ENCODE results near the gene PILRA.
"Not testable (repeated sequence)": the region's sequence is repeated elsewhere in the genome, so short reads cannot be mapped to it uniquely, and the experiment has no call there.

The PILRA gene

DNA sequence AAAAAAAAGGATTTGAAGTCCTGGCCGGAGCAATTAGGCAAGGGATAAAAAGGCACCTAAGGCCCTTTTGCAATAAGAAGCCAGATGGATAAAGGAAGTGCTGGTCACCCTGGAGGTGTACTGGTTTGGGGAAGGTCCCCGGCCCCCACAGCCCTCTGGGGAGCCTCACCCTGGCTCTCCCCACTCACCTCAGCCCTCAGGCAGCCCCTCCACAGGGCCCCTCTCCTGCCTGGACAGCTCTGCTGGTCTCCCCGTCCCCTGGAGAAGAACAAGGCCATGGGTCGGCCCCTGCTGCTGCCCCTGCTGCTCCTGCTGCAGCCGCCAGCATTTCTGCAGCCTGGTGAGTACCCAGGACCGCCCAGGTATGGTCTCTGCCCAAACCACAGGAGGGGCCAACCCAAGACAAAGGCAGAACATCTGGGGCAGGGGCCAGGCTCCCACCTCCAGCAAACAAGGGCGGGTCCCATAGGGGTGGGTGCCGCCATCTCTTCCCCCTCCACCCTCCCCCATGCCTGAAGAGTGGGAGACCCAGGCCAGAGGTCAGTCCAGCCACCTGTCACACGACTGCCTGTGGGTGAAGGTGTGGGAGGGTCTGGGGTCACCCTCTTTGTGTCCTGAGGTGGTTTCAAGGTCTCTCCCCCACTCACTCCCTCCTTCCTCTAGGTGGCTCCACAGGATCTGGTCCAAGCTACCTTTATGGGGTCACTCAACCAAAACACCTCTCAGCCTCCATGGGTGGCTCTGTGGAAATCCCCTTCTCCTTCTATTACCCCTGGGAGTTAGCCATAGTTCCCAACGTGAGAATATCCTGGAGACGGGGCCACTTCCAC, 15.0 kb upstream of the PILRA start, which contains the start of gene PILRB:
Gene PILRB, plus strand, starts transcription at position 91 of the 830 bp plus-strand sequence. Its CDS starts 186 bp downstream, at position 277.
- no peak for DNase-seq

- no peak for DNase-seq
Measured at GRCh38 chr7:100358857-100359212, 14.5 kb upstream of the PILRA start.

DNA sequence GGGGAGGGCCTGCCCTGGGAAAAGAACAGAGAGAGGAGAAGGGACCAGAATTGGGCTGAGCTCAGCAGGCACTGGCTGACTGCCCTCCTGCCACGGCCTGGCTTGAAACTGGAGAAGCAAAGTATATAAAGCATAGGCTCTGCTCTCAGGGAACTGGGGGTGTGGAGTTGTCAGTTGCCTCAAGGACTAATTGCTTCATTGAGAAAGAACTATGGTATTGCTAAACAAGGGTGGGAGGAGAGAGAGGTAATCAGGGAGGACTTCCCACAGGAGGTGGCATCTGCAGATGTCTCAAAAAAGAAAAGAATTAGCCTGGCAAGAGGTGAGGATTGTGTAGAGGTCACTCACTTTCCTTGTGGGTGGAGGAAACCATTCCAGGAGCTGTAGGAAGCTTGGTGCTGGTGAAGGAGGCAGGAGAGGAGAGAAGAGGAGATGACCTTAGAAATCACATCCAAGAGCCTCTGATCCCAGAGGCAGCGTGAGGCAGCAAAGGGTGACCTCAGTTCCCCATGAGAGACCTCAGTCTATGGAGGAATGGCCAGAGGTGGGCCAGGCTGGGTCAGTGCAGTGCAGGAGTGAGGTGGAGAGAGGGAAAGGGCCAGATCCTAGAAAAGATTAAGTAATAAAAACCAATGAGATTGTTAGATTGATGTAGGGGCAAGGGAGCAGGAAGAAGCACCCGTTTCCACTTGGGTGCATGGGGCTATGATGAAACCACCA, 13.0 kb upstream of the PILRA start:
- DNase-seq = no peak

DNA sequence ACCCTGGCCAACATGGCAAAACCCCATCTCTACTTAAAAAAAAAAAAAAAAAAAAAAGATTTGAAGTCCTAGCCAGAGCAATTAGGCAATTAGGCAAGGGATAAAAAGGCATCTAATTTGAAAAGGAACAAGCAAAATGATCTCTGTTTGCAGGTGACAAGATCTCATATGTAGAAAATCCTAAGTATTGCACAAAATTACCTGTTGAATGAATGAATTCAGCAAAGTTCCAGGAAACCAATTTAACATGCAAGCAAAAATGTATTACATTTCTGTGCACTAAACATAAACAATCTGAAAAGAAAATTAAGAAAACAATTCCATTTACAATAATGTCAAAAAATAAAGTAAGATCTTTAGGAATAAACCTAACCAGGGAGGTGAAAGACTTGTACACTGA, 10.2 kb upstream of the PILRA start:
- DNase-seq = no peak

GRCh38 chr7:100363797-100364196, 9.5 kb upstream of the PILRA start:
- not testable (repeated sequence) for DNase-seq

- no peak for DNase-seq
Measured at GRCh38 chr7:100364480-100364879, 8.8 kb upstream of the PILRA start.

DNA sequence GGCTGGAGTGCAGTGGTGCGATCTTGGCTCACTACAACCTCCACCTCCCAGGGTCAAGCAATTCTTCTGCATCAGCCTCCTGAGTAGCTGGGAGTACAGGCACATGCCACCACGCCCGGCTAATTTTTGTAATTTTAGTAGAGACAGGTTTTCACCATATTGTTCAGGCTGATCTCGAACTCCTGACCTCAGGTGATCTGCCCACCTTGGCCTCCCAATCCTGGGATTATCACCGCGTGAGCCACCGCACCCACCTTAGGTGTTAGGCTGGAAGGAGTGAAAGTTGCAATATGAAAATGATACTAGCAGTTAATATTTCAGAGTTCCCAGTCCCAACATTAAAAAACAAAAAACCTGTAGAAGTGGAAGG, 7.3 kb upstream of the PILRA start:
- not testable (repeated sequence) for DNase-seq

- no peak for DNase-seq
Measured at GRCh38 chr7:100366411-100367250, 6.7 kb upstream of the PILRA start.

- no peak for DNase-seq
Measured at GRCh38 chr7:100367251-100367620, 6.1 kb upstream of the PILRA start.

DNA sequence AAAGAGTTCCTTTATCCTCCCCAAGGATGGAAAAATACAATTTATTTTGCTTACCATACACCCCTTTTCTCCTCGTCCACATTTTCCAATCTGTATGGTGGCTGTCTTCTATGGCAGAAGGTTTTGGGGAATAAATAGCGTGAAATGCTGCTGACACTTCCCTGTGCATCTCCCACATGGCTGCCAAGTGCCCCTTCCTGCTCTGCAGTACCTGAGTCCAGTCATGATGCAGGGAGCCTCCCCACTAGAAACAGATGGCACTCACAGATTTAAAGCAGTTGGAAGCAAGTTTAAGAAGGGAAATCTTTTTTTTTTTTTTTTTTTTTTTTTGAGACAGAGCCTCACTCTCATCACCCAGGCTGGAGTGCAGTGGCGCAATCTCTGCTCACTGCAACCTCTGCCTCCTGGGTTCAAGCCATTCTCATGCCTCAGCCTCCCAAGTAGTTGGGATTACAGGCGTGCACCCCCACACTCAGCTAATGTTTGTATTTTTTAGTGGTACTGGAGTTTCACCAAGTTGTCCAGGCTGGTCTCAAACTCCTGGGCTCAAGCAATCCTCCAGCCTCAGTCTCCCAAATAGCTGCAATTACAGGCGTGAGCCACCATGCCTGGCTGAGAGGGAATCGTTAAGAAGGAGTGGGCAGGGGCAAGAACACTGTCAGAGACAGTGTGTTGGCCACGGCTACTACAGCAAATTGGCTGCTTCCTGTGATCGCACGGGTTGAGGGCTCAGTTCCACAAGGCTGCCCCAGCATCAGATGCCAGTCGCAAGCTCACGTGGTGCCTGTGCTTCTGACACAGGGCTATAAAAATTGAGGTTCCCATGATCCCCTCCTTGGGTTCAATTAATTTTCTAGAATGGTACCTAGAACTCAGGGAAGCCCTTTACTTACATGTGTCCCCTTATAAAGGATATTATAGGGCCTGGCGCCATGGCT, 5.3 kb upstream of the PILRA start:
- no peak for DNase-seq

DNA sequence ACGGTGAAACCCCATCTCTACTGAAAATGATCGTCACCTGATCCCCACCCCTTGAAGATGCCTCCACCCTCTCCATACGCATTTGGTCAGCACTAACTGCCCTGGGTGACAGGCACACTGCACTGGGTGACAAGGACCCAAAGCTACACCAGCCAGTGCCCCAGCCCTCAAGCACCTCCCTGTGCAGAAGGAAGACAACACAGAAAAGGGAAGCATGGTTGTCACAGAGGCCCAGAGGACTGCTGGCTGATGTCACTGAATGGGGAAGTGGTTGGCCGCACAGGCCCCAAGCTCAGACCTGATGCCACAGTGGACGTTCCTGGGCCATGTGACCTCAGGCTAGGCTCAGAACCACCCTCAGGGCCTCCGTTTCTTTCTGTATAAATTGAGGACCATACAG, 4.2 kb upstream of the PILRA start:
- DNase-seq = no peak

DNA sequence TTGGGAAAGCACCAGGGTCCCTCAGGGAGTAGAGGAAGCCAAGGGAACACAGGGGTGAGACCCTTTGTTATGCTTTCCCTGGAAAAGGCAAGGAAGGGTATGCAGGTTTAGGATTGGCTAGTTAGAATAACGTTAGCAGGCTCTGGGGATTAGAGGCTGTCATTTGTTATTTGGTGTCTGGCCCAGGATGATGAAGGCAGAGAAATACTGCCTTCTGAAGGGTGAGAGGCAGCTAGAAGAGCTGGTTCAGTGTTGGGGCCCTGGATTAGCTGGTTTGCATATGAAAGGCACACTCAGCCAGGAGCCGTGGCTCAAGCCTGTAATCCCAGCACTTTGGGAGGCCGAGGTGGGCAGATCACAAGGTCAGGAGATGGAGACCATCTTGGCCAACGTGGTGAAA, 3.0 kb upstream of the PILRA start:
- DNase-seq = no peak

GRCh38 chr7:100370746-100371145, 2.5 kb upstream of the PILRA start:
- DNase-seq = no peak

DNA sequence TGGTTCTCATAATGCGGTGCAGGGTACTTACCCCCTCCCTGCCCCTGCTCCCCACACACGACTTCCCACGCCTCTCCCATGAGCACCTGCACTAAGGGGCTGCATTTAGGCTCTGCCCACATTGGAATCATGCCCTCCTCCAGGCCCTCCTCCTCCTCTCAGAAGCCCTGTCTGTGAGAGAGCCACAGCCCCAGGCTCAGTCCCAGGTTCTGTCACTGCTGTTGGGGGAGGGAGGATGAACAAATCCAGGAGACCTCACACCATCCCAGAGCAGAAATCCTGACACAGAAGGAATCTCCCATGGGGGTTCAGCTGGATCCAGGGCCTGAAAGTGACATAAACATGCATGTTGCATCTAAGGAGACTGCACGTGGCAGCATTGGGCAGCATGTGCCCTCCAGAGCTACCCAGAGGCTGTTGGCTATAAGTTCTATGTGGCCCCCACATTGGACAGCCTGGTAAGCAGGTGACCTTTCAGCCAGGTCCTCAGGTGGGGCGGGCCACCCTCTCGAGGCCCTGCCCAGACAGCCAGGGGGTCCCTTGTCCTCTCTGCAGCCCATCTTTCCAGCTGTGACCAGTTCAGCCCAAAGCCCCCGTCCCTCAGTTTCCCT, 1.6 kb upstream of the PILRA start:
- no peak for DNase-seq

- DNase-seq = peak in 1 of 5 experiments; percentile 18
Measured at GRCh38 chr7:100372256-100372655, 1.0 kb upstream of the PILRA start.

DNA sequence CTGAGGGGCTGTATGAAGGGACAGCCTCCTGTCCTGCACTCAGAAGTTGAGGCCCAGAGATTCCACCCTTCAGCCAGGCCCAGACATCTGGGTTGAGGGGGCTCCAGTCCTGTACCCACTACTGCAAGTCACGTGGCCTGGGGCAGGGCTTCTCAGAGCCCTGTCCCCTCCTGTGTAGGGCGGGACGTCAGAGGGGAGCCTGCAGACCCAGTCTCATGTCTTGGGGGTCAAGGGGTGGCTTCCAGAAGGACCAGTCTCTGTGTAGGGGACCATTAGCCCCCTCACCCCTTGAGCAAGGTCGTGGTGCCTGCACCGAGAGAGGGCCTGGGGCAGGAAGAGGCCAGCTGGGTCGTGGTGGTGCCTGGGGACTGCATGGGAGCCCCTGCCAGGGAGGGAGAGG, 593 bp upstream of the PILRA start:
- DNase-seq = no peak

DNA sequence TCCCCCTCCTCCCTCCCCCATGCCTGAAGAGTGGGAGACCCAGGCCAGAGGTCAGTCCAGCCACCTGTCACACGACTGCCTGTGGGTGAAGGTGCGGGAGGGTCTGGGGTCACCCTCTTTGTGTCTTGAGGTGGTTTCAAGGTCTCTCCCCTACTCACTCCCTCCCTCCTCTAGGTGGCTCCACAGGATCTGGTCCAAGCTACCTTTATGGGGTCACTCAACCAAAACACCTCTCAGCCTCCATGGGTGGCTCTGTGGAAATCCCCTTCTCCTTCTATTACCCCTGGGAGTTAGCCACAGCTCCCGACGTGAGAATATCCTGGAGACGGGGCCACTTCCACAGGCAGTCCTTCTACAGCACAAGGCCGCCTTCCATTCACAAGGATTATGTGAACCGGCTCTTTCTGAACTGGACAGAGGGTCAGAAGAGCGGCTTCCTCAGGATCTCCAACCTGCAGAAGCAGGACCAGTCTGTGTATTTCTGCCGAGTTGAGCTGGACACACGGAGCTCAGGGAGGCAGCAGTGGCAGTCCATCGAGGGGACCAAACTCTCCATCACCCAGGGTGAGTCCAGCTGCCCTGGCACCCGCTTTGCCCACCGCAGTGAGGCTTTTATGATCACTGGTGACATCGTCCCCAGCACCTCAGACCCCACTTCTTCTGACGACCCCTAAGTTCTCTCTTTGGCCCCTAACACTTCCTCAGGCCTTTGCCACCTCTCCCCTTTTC, 747 bp downstream of the PILRA start:
- DNase-seq = not testable (repeated sequence)

DNA sequence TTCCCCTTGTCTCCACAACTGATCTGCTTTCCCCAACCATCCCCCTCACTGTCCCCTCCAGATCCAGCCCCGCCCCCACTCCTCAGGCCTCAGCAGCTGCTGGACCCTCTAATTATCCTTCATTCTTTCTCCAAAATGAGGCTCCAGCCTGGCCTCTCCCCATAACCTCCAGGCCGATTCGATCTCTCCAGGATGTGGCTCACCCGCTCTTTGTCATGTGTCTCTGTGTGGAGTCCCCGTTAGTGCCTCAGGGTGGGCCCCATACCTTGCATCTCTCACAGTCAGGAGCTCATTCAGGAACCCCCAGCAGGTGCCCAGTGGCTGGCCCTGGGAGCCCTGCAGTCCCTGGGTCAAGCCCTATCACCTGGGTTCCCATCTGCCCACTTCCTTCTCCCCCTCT, 1.3 kb downstream of the PILRA start:
- DNase-seq = peak in 1 of 5 experiments; percentile 22

DNA sequence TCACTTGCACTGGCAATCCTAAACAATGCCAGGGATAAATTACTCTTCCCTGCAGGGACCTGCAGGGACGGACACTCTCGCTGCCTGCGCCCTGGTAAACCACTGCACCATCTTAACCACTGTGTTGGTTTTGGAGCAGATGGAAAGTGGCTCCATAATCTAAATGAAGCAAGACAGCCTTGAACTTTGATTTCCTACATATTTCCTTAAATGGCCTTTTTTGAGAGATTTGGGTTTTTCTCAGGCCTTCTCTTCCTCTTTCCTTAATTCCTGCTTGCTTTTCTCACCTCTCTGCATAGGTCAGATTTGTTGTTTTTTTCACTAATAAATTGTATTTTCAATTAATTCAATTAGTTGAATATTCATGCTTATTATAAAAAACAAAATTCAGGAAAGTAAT, 2.8 kb downstream of the PILRA start:
- no peak for DNase-seq

- DNase-seq = no peak
Measured at GRCh38 chr7:100378114-100378755, 4.9 kb downstream of the PILRA start.

GRCh38 chr7:100380196-100380595, 6.9 kb downstream of the PILRA start:
- DNase-seq = no peak

Data from T-helper 2 cell (primary cell).